HG02840 (cell line): ENCODE data around the gene BMF.

Source experiments
- ATAC-seq: cut with Tn5 transposase; IDR thresholded peaks from one replicate; pipeline ENCODE4 v1.9.1; 2021; ENCODE audit warnings: mild to moderate bottlenecking, moderate library complexity, moderate number of reproducible peaks; ENCODE audit not compliant: unreplicated experiment, low FRiP score

The BMF gene

DNA sequence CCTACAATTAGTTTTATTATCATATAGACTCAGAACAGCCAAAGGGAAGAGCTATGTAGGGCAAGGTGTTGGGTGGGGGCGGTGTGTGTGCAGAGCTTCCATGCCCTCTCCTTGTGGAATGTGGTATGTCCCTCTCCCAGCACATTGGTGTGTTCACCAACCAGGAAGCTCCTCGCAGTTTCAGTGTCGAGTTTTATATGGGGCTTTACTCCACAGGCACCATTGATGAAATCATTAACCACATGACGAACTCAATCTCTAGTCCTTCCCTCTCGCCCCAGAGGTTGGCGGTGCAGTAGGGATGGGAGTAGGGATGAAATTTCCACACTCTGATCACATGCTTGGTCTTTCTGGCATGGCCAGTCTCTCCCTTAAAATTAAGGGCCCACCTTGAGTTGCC, 56.1 kb downstream of the BMF start:
- no peak for ATAC-seq

DNA sequence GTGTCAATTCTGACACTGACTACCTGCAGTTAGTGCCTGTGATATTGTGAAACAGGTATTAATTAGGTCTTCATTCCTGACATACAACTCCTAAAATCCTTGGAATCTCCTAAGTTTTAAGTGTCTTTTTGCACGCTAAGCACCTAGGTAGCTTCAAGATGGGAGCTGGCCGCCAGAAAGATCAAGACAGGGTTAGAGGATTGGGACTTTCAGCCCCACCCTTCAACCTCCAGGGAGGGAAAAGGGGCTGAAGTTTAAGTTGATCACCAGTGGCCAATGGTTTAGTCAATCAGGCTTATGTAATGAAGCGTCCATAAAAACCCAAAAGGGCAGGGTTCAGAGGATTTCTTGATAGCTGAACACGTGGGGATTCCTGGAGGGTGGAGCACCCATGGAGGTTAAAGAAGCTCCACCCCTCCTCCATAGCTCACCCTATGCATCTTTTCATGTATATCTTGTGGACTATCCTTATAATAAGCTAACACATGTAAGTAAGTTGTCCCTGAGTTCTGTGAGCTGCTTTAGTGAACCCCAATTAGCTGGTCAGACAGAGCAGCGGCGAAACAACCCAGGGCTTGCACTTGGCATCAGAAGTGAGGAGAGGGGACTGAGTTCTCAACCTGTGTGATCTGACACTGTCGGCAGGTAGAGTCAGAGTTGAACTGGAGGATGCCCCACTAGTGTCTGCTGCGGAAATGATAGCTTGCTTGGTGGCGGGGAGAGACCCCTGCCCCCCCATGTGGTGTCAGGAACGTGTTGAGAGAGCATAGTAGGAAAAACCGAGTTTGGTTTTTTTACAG, 56.9 kb downstream of the BMF start:
- ATAC-seq = no peak

DNA sequence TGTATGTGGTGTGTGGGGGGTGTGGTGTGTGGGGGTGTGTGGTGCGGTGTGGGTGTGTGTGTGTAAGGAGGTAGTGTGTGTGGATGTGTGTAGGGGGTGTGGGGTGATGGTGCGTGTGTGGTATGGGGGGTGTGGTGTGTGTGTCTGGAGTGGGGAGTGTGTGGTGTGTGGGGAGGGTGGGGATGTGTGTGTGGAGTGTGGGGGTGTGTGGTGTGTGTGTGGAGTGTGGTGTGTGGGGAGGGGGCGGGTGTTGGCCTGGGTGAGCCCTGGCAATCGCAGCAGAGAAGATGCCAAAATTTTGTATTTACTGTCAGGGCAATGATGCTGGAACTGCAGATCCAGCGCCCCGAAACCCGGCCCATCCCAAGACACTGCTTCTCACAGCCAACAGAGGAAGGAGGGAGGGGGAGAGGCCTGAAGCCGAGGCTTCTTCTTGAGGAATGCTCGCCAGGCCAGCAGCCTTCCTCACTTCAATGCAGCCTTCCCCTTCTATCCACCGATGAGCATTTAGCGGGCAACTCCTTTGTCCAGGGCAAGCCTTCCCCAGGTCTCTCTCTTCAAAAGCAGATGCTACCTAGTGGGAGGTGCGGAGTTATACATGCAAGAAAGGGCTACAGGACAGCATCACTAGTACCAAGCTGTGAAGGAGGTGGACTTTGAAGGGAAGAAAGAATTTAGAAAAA, 57.8 kb downstream of the BMF start:
- ATAC-seq = no peak

DNA sequence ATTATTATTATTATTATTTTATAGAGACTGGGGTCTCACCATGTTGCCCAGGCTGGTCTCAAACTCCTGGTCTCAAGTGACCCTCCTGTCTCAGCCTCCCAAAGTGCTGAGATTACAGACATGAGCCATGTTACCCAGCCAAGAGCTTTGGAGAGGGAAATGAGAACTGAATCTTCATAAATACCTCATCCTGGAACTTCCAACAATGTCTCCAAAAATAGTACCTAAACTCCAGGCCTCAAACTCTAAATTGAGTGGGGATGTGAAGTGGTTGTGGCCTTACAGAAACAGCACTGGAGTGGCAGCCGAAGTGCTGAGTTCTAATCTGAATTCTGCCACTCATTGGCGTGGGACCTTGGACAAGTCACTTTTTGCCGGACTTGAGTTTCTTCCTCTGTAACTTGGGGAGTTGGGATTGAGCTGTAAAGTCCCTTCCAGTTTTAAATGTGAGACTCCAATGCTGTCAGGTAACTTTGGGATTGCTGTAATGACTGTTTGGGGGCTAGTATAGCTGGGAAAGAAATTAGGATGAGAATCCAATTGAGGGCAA, 59.7 kb downstream of the BMF start:
- no peak for ATAC-seq

DNA sequence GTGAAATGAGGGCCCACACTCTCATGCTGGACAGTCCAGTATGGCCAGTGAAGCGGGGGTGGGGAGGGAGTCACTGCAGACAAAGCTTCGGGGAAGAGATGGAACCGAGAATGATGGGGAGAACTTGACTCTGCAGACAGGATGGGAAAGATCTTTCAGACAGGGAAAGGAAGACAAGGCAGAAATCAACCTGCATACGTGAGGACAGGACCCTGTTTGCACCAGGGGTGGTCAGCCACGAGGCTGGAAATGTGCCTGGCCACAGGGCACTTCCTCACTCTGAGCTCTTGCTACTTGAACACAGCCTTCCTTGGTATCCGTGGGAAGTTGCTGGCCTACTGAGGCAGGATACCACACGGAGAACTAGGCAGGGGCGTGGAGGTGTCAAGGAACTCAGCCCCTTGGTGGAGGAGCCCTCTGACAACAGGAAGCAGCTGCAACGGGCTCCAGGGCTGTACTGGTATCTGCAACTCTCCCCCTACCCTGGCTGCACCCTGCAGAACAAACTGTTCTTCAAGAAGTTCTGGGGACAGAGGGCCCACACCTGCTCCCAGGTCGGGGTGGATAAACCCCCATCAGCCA, 60.4 kb downstream of the BMF start:
- ATAC-seq = no peak

DNA sequence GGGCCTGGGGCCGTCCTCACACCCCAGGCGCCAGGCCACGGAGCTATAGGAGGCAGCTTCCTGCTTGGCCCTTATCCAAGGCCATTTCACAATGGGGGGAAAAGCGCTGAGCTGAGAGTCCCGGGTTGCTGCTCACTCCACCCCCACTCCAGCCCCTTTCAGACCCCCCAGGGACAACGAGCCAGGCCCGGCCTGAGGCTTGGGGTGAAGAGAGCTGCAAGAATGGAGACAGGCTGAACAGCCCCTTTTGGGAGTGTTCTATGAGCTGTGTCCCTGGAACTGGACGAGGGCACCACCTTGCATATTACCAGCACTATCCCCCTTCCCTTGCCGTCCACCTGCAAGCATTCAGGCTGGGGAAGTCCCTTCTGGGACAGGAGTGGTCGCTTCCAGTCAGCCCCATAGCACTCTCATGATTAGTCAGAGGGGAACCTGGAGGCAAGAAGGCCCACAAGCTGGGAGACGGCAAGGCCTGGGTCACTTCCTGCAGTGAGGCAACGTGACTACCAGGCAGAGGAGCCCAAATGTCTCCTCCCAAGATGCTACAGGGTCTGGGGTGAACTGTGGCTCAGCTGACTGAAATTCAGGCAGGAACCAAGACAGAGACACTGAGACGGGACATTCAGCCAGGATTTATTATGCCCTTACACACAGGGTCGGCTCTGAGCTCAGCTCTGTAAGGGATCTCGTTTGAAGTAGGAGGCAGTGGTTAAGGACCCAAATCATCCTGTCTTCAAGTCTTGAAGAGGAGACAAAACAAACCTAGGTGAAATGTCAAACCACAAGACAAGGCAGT, 61.1 kb downstream of the BMF start:
- peak; percentile 49 for ATAC-seq

DNA sequence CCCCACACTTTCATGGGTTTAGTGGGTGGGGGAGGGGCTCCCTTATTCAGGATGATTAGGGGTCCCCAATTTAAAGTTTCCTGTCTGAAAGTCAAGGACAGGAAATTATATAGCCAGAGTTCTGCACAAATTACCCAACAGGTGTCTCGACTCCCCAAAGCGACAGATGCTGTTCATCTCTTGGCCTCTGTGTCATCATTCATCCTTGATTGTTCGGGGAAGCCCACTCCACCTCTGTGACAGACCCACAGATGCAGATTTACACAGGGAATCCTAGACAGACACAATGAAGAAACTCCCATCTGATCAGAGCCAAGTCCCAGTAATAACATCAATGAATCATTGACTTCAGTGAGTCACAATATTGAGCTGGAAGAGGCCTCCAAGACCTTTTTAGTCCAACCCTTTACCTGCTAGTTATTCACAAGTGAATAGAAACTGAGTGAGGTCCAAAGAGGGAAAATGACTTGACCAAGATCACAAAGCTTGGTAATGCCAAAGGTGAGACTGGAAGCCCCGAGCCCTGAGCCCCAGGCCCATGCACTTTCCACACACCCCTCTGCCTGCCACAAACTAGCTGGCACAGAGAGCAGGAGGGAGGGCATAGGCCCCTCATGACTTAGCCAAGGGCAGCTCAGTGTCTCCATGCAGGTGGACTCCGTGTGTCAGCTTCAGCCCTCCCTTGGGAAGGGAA, 61.8 kb downstream of the BMF start:
- no peak for ATAC-seq

DNA sequence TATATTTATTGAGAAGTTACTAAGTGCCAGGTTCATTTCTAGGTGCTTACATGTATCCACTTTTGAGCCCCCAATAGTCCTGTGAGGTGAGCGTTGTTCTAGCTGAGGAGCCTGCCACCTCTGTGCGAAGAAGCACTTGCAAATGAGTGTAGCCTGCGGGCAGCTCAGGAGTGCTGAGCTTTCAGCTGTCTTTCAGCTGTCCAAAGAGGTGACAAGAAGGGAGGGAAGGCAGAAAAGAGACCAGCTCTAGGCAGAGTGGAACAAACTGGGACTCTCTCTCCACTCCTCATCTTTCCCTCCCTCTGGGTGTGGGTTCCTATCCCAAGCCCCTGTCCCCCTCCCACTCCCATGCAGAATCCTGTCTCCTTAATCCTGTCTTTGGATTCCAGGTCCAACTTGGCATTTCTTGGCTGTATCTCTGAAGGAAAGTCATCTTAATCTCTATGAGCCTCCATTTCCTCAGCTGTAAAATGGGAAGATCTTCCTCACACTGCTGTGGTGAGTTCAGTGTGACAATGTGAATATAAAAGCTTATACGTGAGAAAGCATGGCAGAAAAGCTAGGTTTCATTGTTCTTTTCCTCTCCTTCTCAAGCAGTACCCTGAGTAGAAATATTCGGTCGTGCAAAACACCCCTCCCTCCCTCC, 63.0 kb downstream of the BMF start:
- peak; percentile 16 for ATAC-seq

DNA sequence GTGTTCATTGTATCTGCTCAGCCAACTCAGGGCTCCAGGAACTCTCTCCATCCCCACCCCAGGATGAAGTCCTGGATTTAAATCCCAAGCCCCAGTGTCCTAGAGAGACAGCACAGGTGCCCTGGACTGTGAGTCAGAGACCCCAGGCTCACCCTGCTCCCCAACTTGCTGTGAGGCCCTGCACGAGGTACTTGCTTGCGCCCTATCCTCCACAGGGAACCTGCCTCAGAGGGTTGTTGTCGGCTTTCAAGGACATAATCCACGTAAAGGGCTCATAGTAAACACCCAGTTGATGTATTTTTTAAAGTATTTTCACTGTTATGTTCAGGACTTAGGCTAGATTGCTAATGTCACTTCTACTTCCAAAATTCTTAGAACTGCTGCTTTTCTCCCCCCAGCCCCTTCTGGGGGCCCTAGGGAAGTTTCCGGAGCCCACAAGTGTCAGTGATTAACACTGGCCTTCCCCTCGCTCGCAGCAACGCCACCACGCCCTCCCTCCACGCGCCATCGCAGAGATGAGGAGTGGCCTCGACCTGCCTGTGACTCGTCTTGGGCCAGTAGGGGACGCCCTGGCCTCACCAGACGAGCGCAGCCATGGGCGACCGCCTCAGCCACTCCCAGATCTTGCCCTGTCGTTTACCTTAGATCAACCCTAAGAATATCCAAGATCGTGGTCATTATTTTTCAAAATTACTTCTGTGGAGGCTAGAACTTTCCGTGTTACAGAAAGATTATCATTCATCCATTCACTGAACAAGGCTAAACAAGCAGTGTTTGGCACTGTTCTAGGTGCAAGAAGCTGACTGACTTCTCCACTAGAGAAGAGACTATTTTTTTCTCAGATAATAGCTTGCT, 63.7 kb downstream of the BMF start:
- ATAC-seq = peak; percentile 75

DNA sequence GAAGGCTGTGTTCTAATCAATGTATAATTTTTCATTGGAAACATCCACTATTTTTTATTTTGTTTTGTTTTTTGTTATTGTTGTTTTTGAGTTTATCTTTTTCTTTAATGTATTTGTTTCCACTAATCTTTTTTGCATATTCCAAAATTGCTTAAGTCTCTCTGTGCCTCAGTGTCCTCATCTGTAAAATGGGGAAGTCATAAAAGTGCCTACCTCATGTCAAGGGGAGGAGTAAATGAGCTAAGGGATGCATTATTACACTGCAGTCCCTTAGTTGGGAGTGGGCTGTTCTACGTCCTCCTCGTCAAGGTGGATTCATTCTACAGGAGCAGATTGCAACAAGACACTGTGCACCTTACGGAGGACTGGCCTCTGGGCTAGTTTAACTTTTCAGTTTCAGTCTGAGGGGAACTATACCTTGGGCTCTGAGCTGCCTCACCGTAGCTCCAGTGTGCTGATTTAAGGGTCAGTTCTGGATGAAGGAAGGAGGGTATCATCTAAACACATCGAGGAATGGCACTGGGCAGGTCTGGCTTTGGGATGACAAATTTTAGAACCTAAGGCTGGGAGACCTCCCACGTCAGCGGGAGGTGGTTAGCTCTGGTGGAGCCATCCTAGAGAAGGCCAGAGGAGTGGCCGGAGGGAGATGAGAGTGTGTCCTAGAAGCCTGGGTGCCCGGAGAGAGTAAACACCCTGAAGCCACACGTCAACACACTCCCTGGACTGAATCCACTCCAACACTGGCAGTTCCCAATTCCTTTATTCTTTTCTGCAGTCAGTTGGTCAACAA, 64.6 kb downstream of the BMF start:
- no peak for ATAC-seq

DNA sequence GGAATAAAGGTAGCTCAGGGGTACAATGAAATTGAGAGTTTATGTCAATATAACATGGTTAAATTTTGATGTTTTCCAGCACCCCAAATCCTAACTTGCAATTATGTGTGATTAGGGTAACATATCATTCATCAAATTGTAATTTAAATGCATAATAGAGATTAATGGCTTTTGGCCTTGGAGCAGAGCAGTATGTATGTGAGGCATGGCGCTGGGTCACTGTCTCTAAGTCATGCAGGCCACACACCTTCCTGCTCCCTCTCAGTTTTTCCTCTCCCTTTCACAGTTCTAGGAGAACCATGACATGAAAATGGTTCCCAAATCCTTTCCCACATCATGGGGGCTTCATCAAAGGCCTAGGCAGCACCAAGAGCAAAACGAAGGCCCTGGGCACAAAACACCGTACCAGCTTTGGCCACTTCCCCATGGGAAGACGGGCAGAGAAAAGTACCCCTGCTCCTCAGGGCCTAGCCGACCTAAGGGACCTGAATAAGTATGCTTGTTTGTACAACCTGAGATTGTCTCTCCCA, 65.8 kb downstream of the BMF start:
- no peak for ATAC-seq

DNA sequence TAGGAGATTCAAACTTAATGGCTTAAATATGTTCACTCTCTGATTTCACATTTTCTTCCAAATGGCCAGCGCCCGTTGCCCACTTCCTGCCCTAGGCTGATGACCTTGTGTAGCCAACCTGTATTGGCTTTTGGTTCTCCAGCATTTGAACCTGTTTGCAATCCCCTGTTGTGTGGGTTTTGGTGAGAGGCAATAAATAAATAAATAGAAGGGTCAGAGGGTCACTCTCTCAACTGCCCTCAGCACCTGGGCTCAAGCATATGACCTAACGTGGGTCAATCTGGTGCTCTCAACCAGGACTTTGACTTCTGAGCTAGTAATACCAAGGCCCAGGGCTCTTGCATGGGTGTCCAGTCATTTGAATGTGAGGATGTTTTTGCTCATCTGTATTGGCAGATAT, 67.9 kb downstream of the BMF start:
- ATAC-seq = no peak

DNA sequence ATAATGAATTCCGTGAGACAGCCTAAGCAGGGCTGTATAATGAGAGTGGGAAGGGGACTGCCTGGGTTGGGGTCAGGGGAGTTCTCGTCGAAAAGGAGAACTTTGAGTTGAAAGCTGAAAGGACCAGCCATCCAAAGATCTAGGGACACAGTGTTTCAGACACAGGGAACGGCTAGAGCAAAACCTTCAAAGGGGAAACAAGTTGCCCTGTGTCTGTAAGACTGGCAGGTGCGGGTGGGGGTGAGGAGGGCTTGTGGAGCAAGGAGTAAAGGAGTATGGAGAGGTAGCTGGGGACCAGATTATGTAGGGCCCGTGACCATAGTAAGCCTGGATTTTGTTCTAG, 68.4 kb downstream of the BMF start:
- ATAC-seq = no peak

DNA sequence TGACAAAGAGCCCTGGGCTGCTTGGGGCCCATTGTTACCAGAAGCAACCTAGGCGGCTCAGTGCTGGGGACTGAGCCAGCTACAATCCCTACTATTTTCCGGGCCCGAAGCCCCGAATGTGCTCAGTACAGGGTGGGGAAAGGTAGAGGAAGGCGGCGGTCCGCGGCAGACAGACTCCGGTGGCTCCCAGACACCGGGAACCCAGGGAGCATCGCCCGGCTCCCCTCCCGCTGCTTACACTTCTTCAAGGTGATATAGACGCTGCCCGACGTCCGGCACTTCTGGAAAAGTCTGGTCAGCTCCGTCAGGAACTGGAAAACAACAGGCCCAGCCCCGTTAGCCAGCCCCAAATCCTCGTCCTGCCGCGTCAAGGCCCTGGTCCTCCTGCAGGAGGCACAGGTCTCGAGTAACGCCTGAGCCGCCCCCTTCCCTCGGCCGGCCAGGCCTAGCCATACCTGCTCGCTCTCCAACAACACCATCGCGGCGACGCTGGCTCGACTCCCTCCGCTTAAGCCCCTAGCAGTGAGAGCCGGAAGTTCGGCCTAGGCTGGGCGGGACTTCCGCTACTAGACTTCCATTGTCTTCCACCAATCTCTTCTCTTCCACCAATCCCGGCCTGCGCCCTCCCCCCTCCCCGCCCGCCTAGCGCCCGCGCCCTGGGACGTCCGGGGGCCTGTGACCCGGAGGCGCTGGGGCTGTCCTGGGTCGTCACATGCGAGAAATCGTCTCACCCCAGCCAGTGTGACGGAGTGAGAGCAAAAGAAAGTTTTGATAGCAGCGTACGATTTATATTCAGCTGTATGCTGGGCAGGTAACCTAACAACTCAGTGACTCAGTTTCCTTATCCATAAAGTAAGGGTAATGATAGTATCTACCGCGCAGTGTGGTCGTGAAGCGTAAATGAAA, 69.8 kb downstream of the BMF start, which contains the start of gene SRP14:
Gene SRP14 (minus strand): TSS at position 544 of the 906 bp plus-strand sequence. CDS start 65 bp downstream, at position 479.
- ATAC-seq = peak; percentile 92

DNA sequence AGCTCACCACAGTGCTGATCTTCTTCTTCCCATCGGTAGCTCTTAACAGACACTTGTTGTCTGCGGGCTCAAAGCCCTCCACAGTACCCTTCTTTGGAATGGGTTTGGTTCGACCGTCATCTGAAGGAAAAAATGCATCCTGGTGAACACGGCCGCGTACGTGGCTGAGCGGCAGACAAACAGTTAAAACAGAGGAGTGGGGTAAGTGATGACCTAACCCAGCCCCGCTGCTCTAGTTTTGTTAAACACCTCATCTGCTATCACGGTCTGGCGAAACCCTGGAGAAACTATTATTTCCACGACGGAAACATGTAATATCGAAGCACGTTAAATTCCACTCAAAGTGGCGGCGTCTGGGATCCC, 70.4 kb downstream of the BMF start:
- ATAC-seq = no peak
